Germinal center (tissue), 1 donor: ENCODE results near the gene RTL1.

Experiments
- DNase-seq: peaks from one replicate; pipeline ENCODE4 v3.0.0; 2012; ENCODE audit warnings: mixed read lengths, low spot score

The RTL1 gene

GRCh38 chr14:100903672-100904185 is at the start of gene RTL1:
Gene RTL1, minus strand, starts transcription at chr14:100903722. Its CDS starts 18,934 bp downstream, at chr14:100884788.
- no peak for DNase-seq

GRCh38 chr14:100950024-100950423 is 46.5 kb upstream of the RTL1 start:
- no peak for DNase-seq

- DNase-seq = no peak
These were observed 40.5 kb upstream of the RTL1 start for GRCh38 chr14:100944052-100944451.

- DNase-seq = no peak
These were observed 26.7 kb upstream of the RTL1 start for GRCh38 chr14:100930270-100930669.

GRCh38 chr14:100915560-100915959 is 12.0 kb upstream of the RTL1 start:
- no peak for DNase-seq

GRCh38 chr14:100914597-100915021 is 11.1 kb upstream of the RTL1 start:
- DNase-seq = no peak

GRCh38 chr14:100911665-100912316 is 8.3 kb upstream of the RTL1 start:
- no peak for DNase-seq

GRCh38 chr14:100910888-100911664 is 7.6 kb upstream of the RTL1 start:
- no peak for DNase-seq

GRCh38 chr14:100909439-100909838 is 5.9 kb upstream of the RTL1 start:
- DNase-seq = no peak

- DNase-seq = no peak
These were observed 3.7 kb upstream of the RTL1 start for GRCh38 chr14:100907240-100907639.

- DNase-seq = no peak
These were observed 2.9 kb upstream of the RTL1 start for GRCh38 chr14:100906420-100906819.

GRCh38 chr14:100905166-100905565 is 1.6 kb upstream of the RTL1 start:
- no peak for DNase-seq

- DNase-seq = no peak
These were observed 975 bp upstream of the RTL1 start for GRCh38 chr14:100904307-100905087.

GRCh38 chr14:100903134-100903468 is 421 bp downstream of the RTL1 start:
- no peak for DNase-seq

GRCh38 chr14:100902295-100903133 is 1.0 kb downstream of the RTL1 start:
- no peak for DNase-seq

- DNase-seq = no peak
These were observed 1.9 kb downstream of the RTL1 start for GRCh38 chr14:100901391-100902183.

- no peak for DNase-seq
These were observed 2.6 kb downstream of the RTL1 start for GRCh38 chr14:100900837-100901390.

- DNase-seq = no peak
These were observed 3.4 kb downstream of the RTL1 start for GRCh38 chr14:100899884-100900771.
